Naive thymus-derived CD4-positive, alpha-beta T cell (primary cell): ENCODE measurements around the gene EPHB3. TPM values are rescaled to one million over a fixed set of nuclear protein-coding genes. Genes with fewer than 3 reads are reported as not detected.

ENCODE experiments used
- ATAC-seq: fragments of 150-1000 bp; cut with Tn5 transposase; 2 replicates; pipeline ENCODE4 v1.10.0; 2021; ENCODE audit warnings: mild to moderate bottlenecking, moderate library complexity
- CTCF ChIA-PET: fragments of 350-600 bp; sonication (Branson Sonifier 250); formaldehyde crosslinking; loops from one replicate; lab custom pipeline; 2021; ENCODE audit warnings: antibody characterized with exemption; lab: Charles Lee
- POLR2A ChIA-PET: fragments of 350-600 bp; sonication (Branson Sonifier 250); formaldehyde crosslinking; loops from one replicate; lab custom pipeline; 2021; ENCODE audit warnings: antibody characterized with exemption, inconsistent platforms; lab: Charles Lee
- DNase-seq, 9 donors: peaks; one replicate each; pipeline versions ENCODE4 v3.0.0 to v3.0.0-alpha.2; 2020 to 2022; ENCODE audit warnings: mixed read lengths in 1 of 9
- H3K27ac ChIP-seq: one replicate; pipeline ENCODE4 v1.7.0; 2013; ENCODE audit warnings: mild to moderate bottlenecking, low read depth, low read length, moderate library complexity
- H3K27me3 ChIP-seq, 2 donors: one replicate each; pipeline ENCODE4 v1.7.0; 2013; ENCODE audit warnings: low read length in 2 of 2, mild to moderate bottlenecking in 2 of 2, moderate library complexity in 2 of 2; ENCODE audit not compliant: control insufficient read depth in 2 of 2, insufficient read depth in 2 of 2
- H3K36me3 ChIP-seq, 3 experiments: 1 replicate in 2 of 3; 2 replicates in 1 of 3; pipeline ENCODE4 v1.7.0; 2013; ENCODE audit warnings: low read length in 3 of 3, mild to moderate bottlenecking in 3 of 3, moderate library complexity in 1 of 3; ENCODE audit not compliant: insufficient read depth in 3 of 3, control insufficient read depth in 2 of 3
- H3K4me1 ChIP-seq, 2 donors: one replicate each; pipeline ENCODE4 v1.7.0; 2013; ENCODE audit warnings: low read length in 2 of 2, mild to moderate bottlenecking in 2 of 2, moderate library complexity in 1 of 2; ENCODE audit not compliant: control insufficient read depth in 2 of 2, insufficient read depth in 2 of 2
- H3K4me3 ChIP-seq: 2 replicates; pipeline ENCODE4 v1.7.0; 2013; ENCODE audit warnings: mild to moderate bottlenecking, low read length
- H3K9me3 ChIP-seq, 3 experiments: 1 replicate in 2 of 3; 2 replicates in 1 of 3; pipeline ENCODE4 v1.7.0; 2013; ENCODE audit warnings: low read length in 3 of 3; ENCODE audit not compliant: control insufficient read depth in 2 of 3
- H3K27ac Mint-ChIP-seq, 9 donors: one replicate each; pipeline ENCODE4 v1.8.0; 2020 to 2022; ENCODE audit warnings: mixed read lengths in 9 of 9, mild to moderate bottlenecking in 8 of 9, moderate library complexity in 5 of 9, inconsistent platforms in 2 of 9
- H3K27me3 Mint-ChIP-seq, 5 donors: one replicate each; pipeline ENCODE4 v1.8.0; 2021 to 2022; ENCODE audit warnings: mixed read lengths in 5 of 5, mild to moderate bottlenecking in 1 of 5
- H3K36me3 Mint-ChIP-seq, 5 donors: one replicate each; pipeline ENCODE4 v1.8.0; 2020 to 2022; ENCODE audit warnings: mixed read lengths in 5 of 5, mild to moderate bottlenecking in 3 of 5, inconsistent platforms in 1 of 5
- H3K4me1 Mint-ChIP-seq, 7 donors: one replicate each; pipeline ENCODE4 v1.8.0; 2020 to 2022; ENCODE audit warnings: mixed read lengths in 7 of 7, mild to moderate bottlenecking in 3 of 7, inconsistent platforms in 1 of 7
- H3K4me3 Mint-ChIP-seq, 10 donors: one replicate each; pipeline ENCODE4 v1.8.0; 2020 to 2022; ENCODE audit warnings: mild to moderate bottlenecking in 10 of 10, mixed read lengths in 10 of 10, moderate library complexity in 6 of 10, inconsistent platforms in 2 of 10
- H3K9me3 Mint-ChIP-seq, 11 donors: one replicate each; pipeline ENCODE4 v1.8.0; 2020 to 2022; ENCODE audit warnings: mixed read lengths in 11 of 11, mild to moderate bottlenecking in 4 of 11, inconsistent platforms in 1 of 11, moderate library complexity in 1 of 11
- intact Hi-C, 2 donors: fragments of 100-400 bp; cut with micrococcal nuclease; formaldehyde crosslinking; loops; one replicate each; pipeline ENCODE4 v1.15.1; 2023
- polyA plus RNA-seq, 2 donors: library from polyadenylated mRNA; unstranded; fragments of 300-500 nt; fragmentation: Illumina TruSeq; gene quantifications; one replicate each; pipeline ENCODE4 v1.2.3, GENCODE V29; 2021
- total RNA-seq, 6 experiments: library from RNA in 5 of 6; stranded (reverse) in 5 of 6; gene quantifications; 1 replicate in 5 of 6; 2 replicates in 1 of 6; pipeline ENCODE4 v1.2.3 and lab custom pipeline; 2021 to 2026

Gene EPHB3
- total and polyA plus RNA-seq, 7 experiments from 2014 or later, result 0.04 to 0.49 (median 0.32) TPM

DNA sequence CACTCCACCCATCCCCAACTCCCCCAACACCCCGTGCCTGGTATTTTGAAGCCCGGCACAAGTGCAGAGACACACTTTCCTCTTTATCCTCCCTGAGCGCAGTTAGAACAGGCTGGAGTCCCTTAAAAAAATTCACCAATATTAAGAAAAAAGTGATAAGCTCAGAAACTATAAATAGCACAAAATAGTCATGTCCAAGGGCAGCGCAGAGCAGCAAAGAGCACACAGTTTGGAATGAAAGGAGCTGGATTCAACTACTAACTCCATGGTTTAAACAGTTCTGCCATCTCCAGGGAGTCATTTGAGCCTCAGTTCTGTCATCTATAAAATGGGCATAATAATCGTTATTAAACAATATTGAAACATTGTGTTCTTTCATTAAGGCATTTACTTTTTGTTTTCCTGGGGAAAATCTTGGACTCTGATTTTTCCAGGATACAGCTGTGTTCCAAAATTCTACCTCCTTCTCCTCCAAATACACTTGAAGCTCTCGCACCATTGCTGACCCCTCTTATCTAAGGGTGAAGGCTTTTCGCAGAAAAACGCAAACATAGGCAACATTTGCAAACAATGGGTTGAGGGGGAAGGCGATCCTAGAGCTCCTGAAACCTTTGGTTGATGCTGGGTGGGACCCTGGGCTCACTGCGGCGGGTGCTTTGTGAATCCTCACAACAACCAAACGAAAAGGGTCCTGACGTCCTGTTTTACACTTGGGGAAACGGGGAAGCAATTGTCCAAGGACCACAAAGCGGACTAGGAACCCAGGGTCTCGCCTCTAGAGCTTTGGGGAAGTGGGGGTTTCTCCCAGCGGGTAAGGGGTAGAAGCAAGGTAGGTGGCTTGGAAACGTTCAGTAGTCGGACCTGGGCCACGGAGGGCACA, 41.8 kb downstream of the EPHB3 start:
- H3K36me3 ChIP-seq, result no peaks in the 10 kb centered on the region
- H3K27ac ChIP-seq, result no peak overlapping the region
- intact Hi-C loops, result no loop called here
- Mint-ChIP-seq H3K27ac (no peak overlapping the region), H3K9me3 (peaks cover 0 to 3% (median 0%) of the 10 kb centered on the region in 11 donors), H3K4me1 (peaks cover 15 to 57% (median 41%) of the 10 kb centered on the region in 7 donors), H3K4me3 (peak overlapping the region in 9 of 10 donors; percentile 44 to 79 (median 64)), H3K36me3 (peaks cover 0 to 4% (median 0%) of the 10 kb centered on the region in 5 donors), H3K27me3 (peaks cover 41 to 68% (median 58%) of the 10 kb centered on the region in 5 donors)
- ChIA-PET CTCF (no interaction called here), POLR2A (interaction anchor here (0.6 kb wide), 1 partner anchor 198 kb away, joined by 3 read pairs; no protein-coding TSS in a partner anchor)
- no peak overlapping the region for H3K4me3 ChIP-seq
- H3K4me1 ChIP-seq, result peaks cover 15 to 19% of the 10 kb centered on the region in 2 donors
- peaks cover 23 to 27% of the 10 kb centered on the region in 2 donors for H3K27me3 ChIP-seq
- DNase-seq, result no peak
- no peaks in the 10 kb centered on the region for H3K9me3 ChIP-seq
- no peak for ATAC-seq

DNA sequence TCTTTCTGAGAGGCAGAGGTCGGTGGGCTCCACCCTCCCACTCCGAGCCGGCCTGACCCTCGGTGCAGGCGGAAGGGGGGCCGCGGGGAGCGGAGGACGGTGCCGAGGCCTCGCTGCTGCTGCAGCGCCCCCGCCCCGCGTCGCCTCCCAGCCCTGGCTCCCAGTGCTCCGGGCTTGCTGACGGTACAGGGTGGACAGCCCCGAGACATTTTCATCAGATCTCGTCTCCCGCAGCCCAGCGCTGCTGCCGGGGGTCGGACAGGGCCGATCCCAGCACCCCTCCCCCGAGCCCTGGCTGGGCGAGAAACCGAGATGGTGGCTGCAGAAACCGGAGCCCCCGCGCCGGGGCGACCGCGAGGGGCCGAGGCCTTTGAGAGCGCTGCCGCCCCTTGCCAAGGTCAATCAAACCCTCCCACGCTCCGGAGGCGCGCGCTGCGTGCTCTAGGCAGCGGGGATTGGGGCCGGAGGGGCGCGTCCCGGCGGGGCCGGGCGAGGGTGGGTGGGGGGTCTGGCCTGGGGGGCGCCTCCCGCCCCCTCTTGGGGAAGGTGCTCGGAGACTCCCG, 42.5 kb downstream of the EPHB3 start:
- POLR2A ChIA-PET, result no interaction called here
- Mint-ChIP-seq H3K4me1 (peaks cover 16 to 64% (median 44%) of the 10 kb centered on the region in 7 donors), H3K27ac (no peak overlapping the region), H3K9me3 (peaks cover 0 to 3% (median 0%) of the 10 kb centered on the region in 11 donors), H3K27me3 (peaks cover 41 to 68% (median 58%) of the 10 kb centered on the region in 5 donors), H3K4me3 (peak overlapping the region in 9 of 10 donors; percentile 44 to 79 (median 64)), H3K36me3 (peaks cover 0 to 4% (median 0%) of the 10 kb centered on the region in 5 donors)
- no peak for DNase-seq
- no peaks in the 10 kb centered on the region for H3K36me3 ChIP-seq
- no peak overlapping the region for H3K27ac ChIP-seq
- H3K4me3 ChIP-seq, result no peak overlapping the region
- intact Hi-C loops, result no loop called here
- H3K27me3 ChIP-seq, result peaks cover 23 to 27% of the 10 kb centered on the region in 2 donors
- peaks cover 18 to 27% of the 10 kb centered on the region in 2 donors for H3K4me1 ChIP-seq
- no peak for ATAC-seq
- CTCF ChIA-PET, result no interaction called here
- no peaks in the 10 kb centered on the region for H3K9me3 ChIP-seq

DNA sequence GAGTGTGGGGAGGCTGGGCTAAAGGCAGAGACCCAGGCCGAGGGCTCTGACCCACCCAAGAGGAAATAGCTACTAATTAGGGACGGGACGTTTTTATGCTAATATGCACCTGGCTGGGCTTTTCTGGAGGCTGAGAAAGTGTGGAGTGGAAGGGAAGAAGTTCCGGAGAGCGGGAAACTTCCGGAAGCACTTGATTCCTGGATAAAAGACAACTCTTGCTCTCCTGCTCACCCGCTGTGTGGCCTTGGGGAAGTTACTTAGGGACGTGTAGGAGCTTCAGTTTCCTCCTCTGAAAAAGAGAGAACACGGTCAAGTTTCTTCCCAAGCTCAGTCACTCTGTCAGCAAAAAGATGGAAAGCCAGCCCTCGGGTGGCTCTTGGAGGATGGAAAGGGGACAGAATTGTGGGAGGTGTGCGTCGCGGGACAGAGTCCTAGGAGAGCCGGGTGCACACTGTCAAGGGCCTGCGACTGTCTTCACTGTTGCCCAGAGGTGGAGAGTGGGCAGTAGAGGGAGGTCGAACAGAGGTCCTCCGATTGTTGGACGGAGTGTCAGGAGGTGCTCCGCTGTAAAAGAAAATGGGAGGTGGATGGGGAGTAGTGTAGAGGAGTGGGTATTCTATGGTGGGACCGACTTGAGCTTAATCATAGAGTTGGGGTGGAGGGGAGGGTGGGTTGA, 43.2 kb downstream of the EPHB3 start:
- peaks cover 16 to 64% (median 44%) of the 10 kb centered on the region in 7 donors for H3K4me1 Mint-ChIP-seq
- no peak for DNase-seq
- ChIA-PET POLR2A (no interaction called here), CTCF (no interaction called here)
- Histone ChIP-seq H3K4me3 (no peak overlapping the region), H3K9me3 (no peaks in the 10 kb centered on the region), H3K27me3 (peaks cover 23 to 27% of the 10 kb centered on the region in 2 donors), H3K4me1 (peaks cover 18 to 29% of the 10 kb centered on the region in 2 donors), H3K27ac (no peak overlapping the region), H3K36me3 (no peaks in the 10 kb centered on the region)
- H3K4me3 Mint-ChIP-seq, result peak overlapping the region in 9 of 10 donors; percentile 7 to 79 (median 47)
- H3K36me3 Mint-ChIP-seq, result peaks cover 0 to 4% (median 0%) of the 10 kb centered on the region in 5 donors
- peak overlapping the region in 2 of 9 donors; percentile 25 to 47 for H3K27ac Mint-ChIP-seq
- intact Hi-C loops, result no loop called here
- peaks cover 0 to 3% (median 0%) of the 10 kb centered on the region in 11 donors for H3K9me3 Mint-ChIP-seq
- ATAC-seq, result no peak
- peaks cover 41 to 67% (median 57%) of the 10 kb centered on the region in 5 donors for H3K27me3 Mint-ChIP-seq

DNA sequence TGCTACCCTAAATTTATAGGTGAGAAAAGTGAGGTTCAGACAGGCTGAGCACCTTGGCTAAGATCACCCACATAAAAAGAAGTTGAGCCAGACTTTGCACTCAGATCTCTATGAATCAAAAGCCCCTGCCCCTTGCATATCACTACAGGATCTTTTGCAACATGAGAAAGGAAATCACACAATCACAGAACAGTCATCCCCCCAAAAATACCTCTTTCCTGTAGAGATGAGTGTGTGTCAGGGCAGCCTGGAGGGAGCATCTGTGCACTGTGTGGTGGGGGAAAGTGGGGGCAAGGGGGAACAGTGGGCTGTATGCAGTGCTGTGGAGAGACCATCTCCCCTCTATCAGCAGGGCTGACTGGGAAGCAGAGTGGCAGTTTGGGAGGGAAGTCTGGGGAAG, 46.6 kb downstream of the EPHB3 start:
- peak; percentile 85 for ATAC-seq
- peaks cover 13 to 41% (median 33%) of the 10 kb centered on the region in 7 donors for H3K4me1 Mint-ChIP-seq
- peaks cover 0 to 3% (median 0%) of the 10 kb centered on the region in 11 donors for H3K9me3 Mint-ChIP-seq
- H3K4me3 Mint-ChIP-seq, result peak overlapping the region in 7 of 10 donors; percentile 0 to 53 (median 21)
- no peak overlapping the region for H3K27ac Mint-ChIP-seq
- Histone ChIP-seq H3K4me3 (no peak overlapping the region), H3K4me1 (peaks cover 10 to 29% of the 10 kb centered on the region in 2 donors), H3K36me3 (no peaks in the 10 kb centered on the region), H3K9me3 (no peaks in the 10 kb centered on the region), H3K27me3 (peaks cover 14 to 16% of the 10 kb centered on the region in 2 donors), H3K27ac (no peak overlapping the region)
- CTCF ChIA-PET, result no interaction called here
- peak in 2 of 9 donors; percentile 12 to 21 for DNase-seq
- intact Hi-C loops, result no loop called here
- H3K27me3 Mint-ChIP-seq, result peaks cover 23 to 41% (median 34%) of the 10 kb centered on the region in 5 donors
- POLR2A ChIA-PET, result no interaction called here
- H3K36me3 Mint-ChIP-seq, result peaks cover 0 to 2% (median 0%) of the 10 kb centered on the region in 5 donors

DNA sequence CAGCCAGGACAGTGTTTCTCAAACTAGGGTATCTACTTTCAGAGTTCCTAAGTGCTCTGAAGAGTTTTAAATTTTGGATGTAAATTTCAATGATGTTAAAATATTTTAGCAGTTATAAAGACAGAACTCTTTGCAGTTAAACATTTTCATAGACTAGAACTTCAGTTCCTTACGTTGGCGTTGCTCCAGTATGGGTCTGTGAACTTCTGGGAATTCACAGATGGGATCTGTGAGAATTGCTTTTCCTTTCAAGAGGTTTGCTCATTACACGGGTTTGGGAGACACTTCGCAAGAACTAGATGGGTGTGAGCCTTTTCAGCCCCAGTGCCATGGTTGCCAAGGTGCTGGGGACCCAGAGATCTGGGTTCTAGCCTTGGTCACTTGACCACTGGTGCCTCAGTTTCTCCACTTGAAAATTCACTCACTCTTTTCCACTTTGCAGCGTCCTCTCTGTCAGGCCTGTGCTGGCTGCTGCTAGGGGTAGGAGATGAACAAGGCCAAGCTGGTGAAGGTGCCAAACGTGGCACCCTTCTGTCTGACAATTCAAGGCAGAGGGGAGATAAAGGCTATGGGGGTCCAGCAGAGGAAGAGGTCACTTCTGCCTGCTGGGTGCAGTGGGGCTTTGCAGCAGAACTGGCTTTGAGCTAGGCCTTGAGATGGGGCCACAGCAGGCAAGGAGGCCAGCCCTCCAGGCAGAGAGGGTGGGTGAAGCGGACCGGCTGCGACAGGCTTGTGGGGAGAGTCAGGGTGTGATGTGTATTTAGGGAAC, 48.1 kb downstream of the EPHB3 start:
- no peak overlapping the region for H3K4me3 ChIP-seq
- H3K27ac ChIP-seq, result no peak overlapping the region
- Mint-ChIP-seq H3K36me3 (no peaks in the 10 kb centered on the region), H3K4me1 (peaks cover 8 to 32% (median 24%) of the 10 kb centered on the region in 7 donors), H3K27ac (peak overlapping the region in 1 of 9 donors; percentile 26), H3K4me3 (no peak overlapping the region), H3K9me3 (peaks cover 0 to 3% (median 0%) of the 10 kb centered on the region in 11 donors), H3K27me3 (peaks cover 16 to 36% (median 27%) of the 10 kb centered on the region in 5 donors)
- intact Hi-C loops, result no loop called here
- no peaks in the 10 kb centered on the region for H3K9me3 ChIP-seq
- H3K4me1 ChIP-seq, result peaks cover 10 to 29% of the 10 kb centered on the region in 2 donors
- ChIA-PET CTCF (no interaction called here), POLR2A (no interaction called here)
- H3K36me3 ChIP-seq, result no peaks in the 10 kb centered on the region
- ATAC-seq (no peak), DNase-seq (no peak)
- peaks cover 5 to 11% of the 10 kb centered on the region in 2 donors for H3K27me3 ChIP-seq
